DMS114 treated with DMSO at 0.1 percent for 48 hours (cell line): ENCODE data around the gene SH2D3A.

Source experiments
- DNase-seq: peaks from one replicate; lab custom pipeline; 2025; ENCODE audit not compliant: unreplicated experiment; lab: John Stamatoyannopoulos, UW

The SH2D3A gene

GRCh38 chr19:6738787-6739389, 28.3 kb downstream of the SH2D3A start:
- DNase-seq: peak; percentile 21

- DNase-seq: peak; percentile 46
Measured at GRCh38 chr19:6737873-6738786, 29.1 kb downstream of the SH2D3A start.

GRCh38 chr19:6737284-6737872, 29.9 kb downstream of the SH2D3A start, which contains the start of gene GPR108:
Gene GPR108 (minus strand): TSS chr19:6737580. CDS start chr19:6737576, 4 bp downstream.
- peak; percentile 98 for DNase-seq

- DNase-seq: no peak
Measured at GRCh38 chr19:6736917-6737283, 30.3 kb downstream of the SH2D3A start.

- DNase-seq: peak; percentile 81
Measured at GRCh38 chr19:6736169-6736916, 30.9 kb downstream of the SH2D3A start.

GRCh38 chr19:6735181-6735911, 31.9 kb downstream of the SH2D3A start:
- no peak for DNase-seq

- DNase-seq: no peak
Measured at GRCh38 chr19:6734096-6734696, 33.0 kb downstream of the SH2D3A start.

- DNase-seq: no peak
Measured at GRCh38 chr19:6733338-6734095, 33.7 kb downstream of the SH2D3A start.

- DNase-seq: no peak
Measured at GRCh38 chr19:6732803-6733337, 34.4 kb downstream of the SH2D3A start.

GRCh38 chr19:6731822-6732221, 35.4 kb downstream of the SH2D3A start:
- DNase-seq: no peak

- no peak for DNase-seq
Measured at GRCh38 chr19:6730941-6731670, 36.1 kb downstream of the SH2D3A start.

- no peak for DNase-seq
Measured at GRCh38 chr19:6730153-6730804, 37.0 kb downstream of the SH2D3A start.

- DNase-seq: no peak
Measured at GRCh38 chr19:6729573-6730152, 37.6 kb downstream of the SH2D3A start.

GRCh38 chr19:6728346-6728745, 38.9 kb downstream of the SH2D3A start:
- DNase-seq: no peak

GRCh38 chr19:6725513-6726231, 41.6 kb downstream of the SH2D3A start:
- no peak for DNase-seq

GRCh38 chr19:6724631-6725492, 42.4 kb downstream of the SH2D3A start:
- DNase-seq: no peak
